K562 treated with DMSO at 1 percent for 12 hours (cell line): Measurements from ENCODE around the gene RIBC1. TPM values are rescaled to one million over a fixed set of nuclear protein-coding genes. Genes with fewer than 3 reads are reported as not detected.

ENCODE experiments used
- total RNA-seq: library from RNA; unstranded; fragments of 300-600 nt; gene quantifications from 2 replicates; pipeline ENCODE4 v1.2.3, GENCODE V29; 2022; ENCODE audit not compliant: insufficient read depth

RIBC1 gene
- total RNA-seq = 0.33 TPM in 1 of 2 replicates, not detected in the other

DNA sequence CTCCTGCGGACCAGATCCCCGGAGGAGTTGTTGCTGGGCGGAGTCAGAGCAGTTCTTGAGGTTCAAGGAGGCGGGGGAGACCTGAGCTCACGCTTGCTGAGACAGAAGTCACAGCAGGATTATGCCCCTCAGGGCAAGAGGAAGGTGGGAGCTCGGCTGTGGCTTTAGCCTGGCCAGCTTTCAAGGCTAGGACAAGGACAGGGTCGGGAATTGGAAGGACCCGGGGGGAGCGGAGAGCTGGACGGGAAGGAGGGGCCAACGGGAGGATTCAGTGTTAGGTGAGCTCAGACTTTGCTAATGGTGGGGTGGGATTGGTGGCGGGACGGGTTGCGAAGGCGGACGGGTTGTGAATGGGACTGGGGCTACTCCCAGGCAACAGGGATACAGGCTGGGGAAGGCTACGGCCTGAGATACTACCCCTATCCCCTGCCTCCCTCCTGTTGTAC lies at the start of gene RIBC1:
TSS of gene RIBC1 (plus strand) at position 13 of the 446 bp plus-strand sequence. CDS start 3,404 bp downstream, outside the sequence.

DNA sequence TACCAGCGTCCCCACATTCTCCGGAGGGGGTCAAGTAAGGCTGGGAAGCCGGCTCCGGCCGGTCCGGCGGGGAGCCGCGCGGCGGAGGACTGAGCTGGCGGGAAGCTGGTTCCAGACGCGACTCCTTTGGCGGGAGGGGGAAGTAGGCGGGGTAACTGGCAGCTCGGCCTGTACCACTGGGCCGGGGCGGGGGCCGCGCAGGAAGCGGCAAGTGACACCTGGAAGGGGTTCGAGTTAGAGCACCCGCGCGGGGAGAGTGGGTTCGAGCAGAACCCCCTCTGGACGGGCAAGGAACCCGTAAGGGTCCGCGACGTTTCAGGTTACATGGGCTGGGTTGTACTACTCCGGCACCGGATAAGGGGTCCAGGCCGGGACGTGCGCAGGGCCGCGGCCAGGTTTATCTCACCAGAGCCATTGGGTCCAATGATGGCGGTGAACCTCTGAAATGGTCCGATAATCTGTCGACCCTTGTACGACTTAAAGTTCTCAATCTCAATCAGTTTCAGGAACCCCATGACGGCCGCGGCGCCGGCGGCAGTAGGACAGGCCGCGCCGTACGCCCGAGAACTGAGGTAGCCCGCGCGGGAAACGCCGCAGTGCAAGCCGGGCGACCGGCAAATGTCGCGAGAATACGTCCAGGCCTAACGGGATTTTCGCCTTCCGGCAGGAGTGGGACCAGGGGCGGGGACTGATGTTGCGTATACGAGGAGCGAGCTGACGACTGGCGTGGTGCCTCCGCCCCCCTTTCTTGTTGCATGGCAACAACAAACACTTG lies 400 bp upstream of the RIBC1 start, which contains the start of gene SMC1A:
TSS of gene SMC1A (minus strand) at position 569 of the 775 bp plus-strand sequence. CDS start at position 515, 54 bp downstream.

DNA sequence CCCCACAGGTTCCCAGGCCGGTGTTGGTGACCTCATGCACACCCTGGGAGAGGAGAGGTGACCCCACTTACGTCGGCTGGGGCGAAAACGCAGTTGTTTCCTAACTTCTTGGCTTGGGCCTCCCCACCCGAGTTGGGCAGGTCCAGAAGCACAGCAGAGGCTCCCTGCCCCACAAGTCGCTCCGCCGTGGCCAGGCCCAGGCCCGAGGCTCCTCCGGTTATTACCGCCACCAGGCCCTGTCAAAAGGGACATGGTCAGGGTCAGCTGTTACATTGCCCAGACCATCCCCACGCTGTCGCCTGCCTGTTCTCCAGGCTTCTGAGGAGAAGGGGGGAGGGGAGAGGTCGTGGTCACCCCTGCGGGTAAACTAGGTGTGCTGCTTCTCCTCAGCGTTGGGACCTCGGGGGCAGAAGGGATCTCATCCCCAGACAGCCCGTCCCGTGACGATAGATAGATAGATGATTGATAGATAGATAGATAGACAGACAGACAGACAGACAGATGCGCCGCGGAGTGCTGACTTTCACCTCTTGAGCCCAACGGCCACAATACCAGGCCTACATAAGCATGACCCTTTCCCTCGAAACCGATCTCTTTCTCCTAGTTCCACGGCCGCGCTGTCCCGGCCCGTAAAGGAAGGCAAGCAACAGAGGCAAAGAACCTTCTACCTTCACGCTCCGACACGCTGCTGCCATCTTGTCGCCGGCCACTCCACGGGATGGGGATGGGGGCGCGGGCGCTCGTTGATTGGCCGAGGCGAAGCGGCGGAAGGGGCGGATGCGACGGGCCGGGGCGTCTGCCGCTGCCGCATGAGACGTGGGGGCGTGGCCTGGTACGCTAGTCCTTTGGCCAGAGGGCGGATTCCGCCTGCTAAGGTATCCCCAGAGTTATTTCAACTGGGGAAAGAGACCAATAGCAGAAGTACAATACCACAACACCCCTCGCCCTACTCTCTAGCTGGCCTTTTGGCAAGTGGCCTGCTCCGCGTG lies 11.3 kb downstream of the RIBC1 start, which contains the start of gene HSD17B10:
TSS of gene HSD17B10 (minus strand) at position 720 of the 989 bp plus-strand sequence. CDS start at position 695, 25 bp downstream.

Other genes with a start within 250 kb of the RIBC1 start
- 24.6 and 72.4 TPM in 2 replicates for gene KDM5C, start 197.7 kb upstream of the RIBC1 start, total RNA-seq
- gene IQSEC2, start 141.3 kb upstream of the RIBC1 start, total RNA-seq = 9.8 and 26.5 TPM in 2 replicates
- gene SMC1A, start 219 bp upstream of the RIBC1 start, total RNA-seq = 23.1 and 79.4 TPM in 2 replicates
- gene HSD17B10, start 11.5 kb downstream of the RIBC1 start, total RNA-seq = 85.2 and 152 TPM in 2 replicates